Stomach (tissue), 4 donors: ENCODE data around the gene THEM4.

Experiments used
- POLR2A ChIP-seq, 4 donors: fragments of 450-650 bp; IDR thresholded peaks; one replicate each; pipeline ENCODE4 v1.6.1; 2016; ENCODE audit warnings: antibody characterized with exemption in 4 of 4, control low read depth in 2 of 4, mild to moderate bottlenecking in 1 of 4, moderate library complexity in 1 of 4
- TF ChIP-seq, protein P1 (sequence below), 7 experiments: fragments of 450-650 bp in 4 of 7; fragments of 200-600 bp in 3 of 7; sonication (generic) in 3 of 7; IDR thresholded peaks; one replicate each; pipeline ENCODE4 v1.5.1; 2016 to 2019; ENCODE audit warnings: antibody characterized with exemption in 7 of 7, control low read depth in 2 of 7, mild to moderate bottlenecking in 1 of 7

DNA sequence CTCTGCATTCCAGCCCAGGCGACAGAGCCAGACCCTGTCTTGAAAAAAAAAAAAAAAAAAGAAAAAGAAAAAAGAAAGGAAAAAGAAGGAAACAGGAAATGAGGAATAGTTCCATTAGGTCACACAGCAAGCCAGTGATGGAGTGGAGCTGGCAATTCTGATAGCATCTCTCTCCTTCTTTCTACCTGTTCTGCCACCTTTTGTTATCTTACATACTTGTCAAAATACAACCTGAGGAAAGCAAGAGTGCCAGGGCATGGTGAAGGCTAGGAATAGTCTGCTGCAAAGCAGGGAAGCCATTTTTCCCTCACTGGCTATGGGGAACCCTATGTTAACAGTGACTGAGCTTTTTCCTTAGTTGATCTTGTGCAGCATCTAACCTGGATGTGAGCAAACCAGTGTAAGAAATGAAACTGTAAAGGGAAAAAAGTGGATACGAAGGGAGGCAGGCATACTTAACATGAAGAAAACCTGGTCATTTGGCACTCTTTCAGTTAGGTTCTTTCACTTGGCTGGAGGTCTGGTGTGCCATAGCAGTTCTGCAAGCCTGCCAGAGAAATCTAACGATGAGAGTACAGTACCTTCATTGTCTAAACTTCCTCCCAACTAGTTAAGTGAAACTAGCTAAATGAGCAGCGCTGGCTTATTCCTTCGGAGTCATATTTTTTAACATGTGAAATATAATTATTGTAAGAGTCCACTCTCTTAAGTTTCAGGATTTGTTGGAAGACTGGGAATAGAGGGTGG, 37.9 kb downstream of the THEM4 start:
- TF ChIP-seq, protein P1, sequence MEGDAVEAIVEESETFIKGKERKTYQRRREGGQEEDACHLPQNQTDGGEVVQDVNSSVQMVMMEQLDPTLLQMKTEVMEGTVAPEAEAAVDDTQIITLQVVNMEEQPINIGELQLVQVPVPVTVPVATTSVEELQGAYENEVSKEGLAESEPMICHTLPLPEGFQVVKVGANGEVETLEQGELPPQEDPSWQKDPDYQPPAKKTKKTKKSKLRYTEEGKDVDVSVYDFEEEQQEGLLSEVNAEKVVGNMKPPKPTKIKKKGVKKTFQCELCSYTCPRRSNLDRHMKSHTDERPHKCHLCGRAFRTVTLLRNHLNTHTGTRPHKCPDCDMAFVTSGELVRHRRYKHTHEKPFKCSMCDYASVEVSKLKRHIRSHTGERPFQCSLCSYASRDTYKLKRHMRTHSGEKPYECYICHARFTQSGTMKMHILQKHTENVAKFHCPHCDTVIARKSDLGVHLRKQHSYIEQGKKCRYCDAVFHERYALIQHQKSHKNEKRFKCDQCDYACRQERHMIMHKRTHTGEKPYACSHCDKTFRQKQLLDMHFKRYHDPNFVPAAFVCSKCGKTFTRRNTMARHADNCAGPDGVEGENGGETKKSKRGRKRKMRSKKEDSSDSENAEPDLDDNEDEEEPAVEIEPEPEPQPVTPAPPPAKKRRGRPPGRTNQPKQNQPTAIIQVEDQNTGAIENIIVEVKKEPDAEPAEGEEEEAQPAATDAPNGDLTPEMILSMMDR (IDR thresholded peaks at IDR 0.05) = no peak
- TF ChIP-seq POLR2A (IDR thresholded peaks at IDR 0.05) = no peak
